ENCODE results near the gene NCAPD3.

The NCAPD3 gene

DNA sequence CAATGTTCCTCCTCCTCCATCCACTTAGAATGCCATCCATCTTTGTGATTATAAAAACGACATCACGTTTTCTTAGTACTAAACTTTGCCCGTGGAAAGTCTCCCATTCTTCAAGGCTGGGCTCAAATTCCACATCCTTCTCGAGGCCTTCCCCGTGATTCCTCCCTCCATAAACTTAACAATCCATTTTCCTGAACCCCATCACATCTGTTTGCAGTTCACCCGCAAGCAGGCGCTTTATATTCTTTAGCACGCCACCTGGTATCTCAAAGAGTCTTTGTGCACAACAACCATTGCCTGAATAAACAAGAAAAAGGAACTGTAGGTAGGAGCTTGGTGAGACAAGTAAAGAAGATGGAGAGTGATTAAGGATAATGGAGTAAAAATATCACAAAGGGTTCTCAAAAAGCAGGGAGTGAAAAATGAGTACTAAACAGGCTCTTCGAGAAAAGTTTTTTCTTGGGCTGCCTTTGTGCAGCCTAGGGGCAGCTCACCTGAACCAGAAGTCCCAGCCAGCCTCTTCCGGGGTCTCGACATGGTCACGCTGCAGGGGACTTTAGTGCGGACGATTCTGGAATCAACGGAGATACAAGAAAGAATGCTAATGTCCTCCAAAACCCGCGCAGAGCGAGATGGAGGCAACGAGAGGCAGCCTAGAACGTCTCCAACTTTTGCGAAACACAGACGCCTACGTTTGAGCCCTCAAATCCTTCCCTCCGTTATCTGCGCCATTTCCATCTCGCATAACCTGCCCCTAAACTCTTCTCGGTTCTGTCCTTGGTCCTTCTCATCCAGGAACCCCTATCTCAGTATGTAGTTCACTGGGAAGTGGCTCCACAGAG, 28.8 kb upstream of the NCAPD3 start:
- FAIRE-seq = no peak

DNA sequence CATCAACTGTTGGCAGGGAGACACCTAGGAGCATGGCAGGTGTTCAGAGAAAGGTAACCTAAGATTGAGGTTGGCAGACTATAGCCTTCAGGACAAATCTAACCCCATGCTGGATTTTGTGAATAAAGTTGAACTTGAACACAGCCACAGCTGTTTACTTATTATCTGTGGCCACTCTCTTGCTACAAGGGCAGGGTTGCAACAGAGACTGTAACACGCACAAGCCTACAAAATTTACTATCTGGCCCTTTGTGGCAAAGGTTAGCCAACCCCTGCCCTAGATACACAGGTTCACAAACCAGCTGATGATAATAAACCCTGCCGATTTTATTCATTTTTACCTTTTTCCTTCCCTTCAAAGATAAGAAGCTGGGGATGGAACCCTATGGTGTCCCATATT, 26.9 kb upstream of the NCAPD3 start:
- no peak for FAIRE-seq

DNA sequence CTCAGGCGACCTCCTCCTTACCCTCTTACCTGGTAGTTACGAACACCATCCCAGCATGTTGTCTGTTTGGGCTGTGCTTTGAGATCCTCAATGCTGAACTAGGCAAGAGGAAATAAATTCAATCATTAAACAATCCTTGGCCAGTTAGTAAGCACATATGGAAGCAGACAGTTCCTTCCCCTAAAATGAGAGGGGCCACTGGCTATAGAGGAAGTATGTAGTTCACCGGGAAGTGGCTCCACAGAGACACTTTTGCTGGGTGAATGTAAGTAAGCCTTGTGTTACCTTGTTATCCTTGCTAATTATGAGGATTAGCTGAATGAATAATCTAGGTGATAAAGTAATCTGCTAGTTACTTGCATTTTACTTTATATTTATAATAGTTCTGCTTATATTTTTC, 26.5 kb upstream of the NCAPD3 start:
- FAIRE-seq = no peak

DNA sequence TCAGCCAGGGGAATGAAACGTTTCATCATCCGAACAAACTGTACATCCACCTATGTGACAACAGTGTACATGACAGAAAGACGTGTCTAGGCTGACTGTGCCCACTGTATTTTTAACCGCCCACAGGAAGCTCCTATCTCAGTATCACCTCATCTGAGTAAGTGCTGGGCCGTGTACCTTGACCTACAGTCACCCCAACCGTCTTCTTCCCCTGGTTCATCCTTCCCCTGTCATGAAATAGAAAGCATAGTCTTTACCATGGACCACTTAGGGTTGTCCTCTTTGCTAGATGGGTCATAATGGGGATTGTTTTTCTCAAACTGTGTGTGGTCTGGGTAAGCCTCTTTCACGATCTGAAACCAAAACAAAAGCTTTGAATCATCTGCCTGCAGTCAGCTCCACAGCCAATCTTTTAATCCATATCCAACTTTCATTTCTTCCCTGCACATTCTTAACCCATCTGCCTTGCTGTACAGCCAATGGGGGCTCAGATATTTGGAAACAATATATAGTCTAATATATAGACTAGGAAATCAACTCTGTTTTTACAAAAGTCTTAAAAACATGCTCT, 25.2 kb upstream of the NCAPD3 start:
- no peak for FAIRE-seq

DNA sequence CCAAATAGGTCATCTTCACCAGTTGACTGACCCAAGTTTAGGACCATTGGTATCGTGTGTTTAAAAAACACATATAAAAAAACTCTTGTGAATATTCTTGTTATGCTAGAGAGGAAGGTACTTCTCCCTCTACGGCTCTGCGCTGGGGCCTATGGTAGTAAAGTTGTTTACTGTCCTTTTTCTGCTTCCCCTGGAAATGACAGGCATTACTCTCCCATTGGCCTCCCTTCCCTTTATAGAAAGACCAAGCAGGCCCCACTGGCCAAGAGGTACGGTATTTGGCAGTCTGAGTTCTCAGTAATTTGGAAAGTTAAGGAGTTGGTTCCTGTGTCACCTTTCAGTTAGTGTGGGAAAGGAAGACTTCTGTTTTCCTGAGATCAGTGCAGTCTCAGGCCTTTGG, 22.9 kb upstream of the NCAPD3 start:
- no peak for FAIRE-seq

DNA sequence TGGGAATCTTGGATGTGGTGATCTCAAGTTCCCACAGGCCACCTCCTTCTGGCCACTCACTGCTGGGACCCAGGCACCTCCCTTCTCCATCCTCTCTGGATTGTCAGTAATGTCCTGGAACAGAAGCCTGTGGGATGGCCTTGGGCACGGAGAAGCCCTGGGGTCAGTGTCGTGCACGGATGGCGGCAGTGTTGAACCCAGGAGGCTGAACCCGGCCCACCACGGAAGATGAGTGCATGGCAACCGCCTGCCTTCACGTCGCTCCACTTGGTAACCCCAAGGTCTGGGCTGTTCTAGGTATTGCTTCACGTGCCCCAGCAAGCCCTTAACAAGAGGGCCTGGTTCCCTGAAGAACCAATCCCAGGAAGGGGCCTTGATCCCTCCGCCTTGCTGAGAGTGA, 22.3 kb upstream of the NCAPD3 start:
- FAIRE-seq = no peak

DNA sequence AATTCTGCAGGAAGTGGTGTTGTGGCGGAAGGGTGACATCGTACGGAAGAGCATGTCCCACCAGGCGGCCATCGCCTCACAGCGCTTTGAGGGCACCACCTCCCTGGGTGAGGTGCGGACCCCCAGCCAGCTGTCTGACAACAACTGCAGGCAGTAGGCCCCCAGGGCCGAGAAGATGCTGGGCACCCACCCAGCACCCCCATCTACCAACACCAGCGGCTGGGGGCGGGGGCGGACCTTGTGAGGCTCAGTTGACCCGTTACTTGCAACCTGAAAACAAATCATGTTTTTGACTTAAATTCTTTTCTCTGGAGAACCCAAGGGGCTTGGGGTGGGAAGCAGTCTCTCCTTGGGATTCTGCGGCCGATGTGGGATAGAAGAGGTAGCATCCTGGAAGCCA, 21.7 kb upstream of the NCAPD3 start:
- FAIRE-seq = no peak

DNA sequence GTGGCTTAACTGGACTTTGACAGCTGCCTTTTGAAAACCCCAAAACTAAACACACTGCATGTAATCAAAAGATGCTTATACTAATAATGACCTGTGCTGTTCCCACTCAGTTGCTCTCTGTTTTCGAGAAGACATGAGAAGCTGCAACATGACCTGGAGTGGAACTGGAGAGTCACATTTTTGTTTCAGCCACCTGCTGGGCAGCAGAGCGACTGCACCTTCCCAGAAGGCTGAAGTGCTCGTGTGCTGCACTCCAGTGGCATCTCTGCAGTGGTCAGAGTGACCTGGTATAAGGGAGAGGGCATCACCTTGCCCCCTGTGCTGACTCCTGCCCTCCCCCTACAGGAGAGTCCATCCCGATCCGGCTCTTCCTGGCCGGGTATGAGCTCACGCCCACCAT, 20.8 kb upstream of the NCAPD3 start:
- FAIRE-seq = no peak

DNA sequence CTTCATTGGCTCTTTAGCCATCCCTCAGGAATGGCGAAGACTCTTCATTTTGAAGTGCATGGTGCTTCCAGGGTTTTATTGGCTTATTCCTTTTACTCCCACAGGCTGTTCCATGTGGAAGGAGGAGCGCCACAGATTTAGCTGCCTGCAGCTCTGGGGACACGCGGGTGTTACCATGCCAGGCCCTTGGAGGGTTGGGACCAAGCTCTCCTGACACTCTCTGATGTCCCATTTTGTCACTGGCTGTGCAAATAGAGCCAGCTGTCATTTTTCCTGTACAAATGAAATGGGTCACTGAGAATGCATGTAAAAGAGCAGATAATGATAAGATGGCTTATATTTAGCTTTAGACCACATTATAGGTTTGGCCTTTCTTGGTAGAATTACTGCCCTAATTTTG, 20.1 kb upstream of the NCAPD3 start:
- no peak for FAIRE-seq

DNA sequence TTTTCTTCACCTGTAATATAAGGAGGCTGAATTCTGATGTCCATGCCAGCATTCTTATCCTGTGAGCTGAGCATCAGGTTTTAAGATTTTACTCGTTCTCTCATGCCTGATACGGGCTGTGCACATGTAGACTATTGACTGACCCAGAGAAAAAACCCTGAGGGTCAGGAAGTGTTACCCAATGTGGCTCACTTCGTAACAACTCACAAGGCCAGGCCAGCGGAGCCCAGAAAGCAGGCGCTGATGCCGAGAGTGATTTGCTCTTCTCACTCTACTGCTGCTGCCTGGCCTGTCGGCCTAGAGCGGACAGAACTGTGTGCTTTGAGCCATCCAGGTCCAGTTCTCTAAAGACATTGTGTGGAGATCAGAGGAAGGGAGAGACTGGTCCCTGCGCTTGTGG, 18.6 kb upstream of the NCAPD3 start:
- FAIRE-seq = no peak

DNA sequence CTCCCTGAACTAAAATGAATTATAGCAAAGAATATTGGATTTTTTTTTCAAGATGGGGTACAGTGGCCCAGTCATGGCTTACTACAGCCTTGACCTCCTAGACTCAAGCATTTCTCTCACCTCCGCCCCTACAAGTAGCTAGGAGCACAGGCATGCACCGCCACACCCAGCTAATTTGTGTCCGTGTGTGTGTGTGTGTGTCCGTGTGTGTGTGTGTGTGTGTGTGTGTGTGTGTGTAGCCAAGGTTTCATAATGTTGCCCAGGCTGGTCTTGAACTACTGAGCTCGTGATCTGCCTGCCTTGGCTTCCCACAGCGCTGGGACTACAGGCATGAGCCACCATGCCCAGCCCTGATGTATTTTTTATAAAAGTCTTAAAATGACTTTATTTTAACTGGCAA, 16.8 kb upstream of the NCAPD3 start:
- FAIRE-seq = no peak

DNA sequence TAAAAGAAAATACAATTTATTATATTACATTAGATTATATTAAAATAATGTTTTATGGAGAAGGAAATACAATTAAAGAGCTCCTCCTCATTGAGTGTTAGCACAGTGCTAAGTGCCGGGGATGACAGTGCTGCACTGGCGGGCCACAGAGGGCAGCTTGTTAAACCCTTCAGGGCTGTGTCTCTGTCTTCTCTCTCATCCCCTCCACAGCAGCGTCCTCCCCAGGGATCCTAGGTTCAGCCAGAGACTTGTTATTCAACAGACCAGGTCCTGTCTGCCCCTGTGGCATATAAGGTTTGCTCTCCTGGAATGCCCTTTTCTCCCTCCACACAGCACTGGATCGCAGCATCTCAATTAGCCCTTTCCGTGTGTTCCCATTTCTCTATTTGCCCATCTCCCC, 15.2 kb upstream of the NCAPD3 start:
- no peak for FAIRE-seq

DNA sequence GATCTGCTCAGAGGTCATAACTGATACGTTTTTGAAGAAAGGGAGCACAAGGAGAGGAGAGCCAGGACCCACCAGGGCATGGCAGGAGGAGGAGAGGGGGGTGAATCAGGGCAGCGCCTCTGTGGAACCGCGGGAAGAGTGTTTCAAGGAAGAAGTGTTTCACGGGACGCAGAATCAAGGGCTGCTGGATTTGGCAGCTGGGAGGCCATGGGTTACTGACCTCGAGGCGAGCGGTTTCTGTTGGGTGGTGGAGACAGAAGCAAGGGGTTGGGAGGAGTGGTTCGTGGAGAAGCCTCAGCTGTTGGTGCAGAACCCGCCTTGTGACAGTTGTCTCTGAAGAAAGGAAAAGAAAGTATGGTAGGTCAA, 13.8 kb upstream of the NCAPD3 start:
- FAIRE-seq = no peak

DNA sequence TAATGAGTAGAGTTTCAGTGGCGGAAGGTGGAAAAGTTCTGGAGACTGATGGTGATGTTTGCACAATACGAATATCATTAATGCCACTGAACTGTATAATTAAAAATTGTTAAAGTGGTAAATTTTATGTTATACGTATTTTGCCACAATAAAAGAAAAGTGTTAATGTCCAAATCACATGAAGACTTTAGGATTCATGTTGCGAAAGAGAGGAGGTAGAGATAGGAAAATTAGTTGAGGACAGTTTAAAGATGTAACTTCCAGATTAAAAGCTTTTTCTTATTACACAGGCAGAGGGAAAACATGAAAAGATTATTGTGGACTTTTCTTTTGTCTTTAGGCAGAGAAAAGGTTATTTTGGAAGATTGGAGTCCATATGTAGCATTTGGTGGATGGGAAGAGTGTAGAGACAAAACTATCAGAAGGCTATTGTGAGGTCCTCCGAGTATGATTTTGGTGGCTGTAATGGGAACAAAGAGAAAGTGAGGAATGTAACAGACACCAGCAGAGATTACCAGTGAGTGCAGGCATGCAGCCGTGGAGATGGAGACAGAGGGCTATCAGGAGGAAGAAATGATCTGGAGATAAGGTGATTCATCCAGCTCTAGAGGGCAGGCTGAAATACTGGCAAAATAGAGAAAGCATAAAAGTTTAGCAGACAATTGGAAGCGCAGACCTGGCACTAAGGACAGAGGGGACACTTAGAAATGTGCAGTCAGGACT, 13.2 kb upstream of the NCAPD3 start:
- FAIRE-seq = no peak

DNA sequence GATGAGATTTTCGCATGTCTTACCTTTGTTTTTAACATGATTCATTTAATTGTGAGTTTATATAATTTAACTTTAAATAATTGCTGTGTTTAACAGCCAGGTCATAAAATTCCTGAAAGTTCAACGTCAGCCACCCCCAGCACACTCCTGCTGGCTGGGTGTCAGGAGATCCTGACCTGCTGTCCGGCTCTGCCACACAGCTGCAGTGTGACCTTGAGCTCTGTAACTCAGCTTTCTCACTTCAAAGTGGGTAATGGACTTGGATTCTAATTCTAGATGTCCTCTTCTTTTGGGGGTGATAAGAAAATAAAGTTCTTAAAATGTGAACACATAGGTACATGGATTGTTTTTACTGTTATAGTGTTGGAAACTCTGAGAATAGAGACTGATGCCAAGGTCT, 11.6 kb upstream of the NCAPD3 start:
- FAIRE-seq = no peak

DNA sequence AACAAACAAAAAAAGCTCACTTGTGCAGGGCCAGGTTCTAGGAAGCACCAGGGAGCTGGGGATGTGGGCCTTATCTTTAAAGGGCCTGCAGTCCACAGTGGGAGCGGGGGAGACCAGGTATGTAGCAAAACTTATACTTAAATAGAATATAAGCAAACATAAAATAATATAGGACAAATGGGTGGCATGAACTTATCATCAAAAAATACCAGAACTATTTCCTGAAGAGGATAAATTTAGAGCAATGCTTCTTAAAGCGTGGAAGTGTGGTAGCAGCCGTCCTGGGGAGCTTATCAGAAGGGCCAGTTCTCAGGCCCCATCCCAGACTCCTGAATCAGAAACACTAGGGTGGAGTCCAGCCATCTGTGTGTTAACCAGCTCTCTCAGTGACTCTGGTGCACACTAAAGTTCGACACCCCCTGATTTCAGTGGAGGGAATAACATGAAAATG, 10.0 kb upstream of the NCAPD3 start:
- FAIRE-seq = no peak

DNA sequence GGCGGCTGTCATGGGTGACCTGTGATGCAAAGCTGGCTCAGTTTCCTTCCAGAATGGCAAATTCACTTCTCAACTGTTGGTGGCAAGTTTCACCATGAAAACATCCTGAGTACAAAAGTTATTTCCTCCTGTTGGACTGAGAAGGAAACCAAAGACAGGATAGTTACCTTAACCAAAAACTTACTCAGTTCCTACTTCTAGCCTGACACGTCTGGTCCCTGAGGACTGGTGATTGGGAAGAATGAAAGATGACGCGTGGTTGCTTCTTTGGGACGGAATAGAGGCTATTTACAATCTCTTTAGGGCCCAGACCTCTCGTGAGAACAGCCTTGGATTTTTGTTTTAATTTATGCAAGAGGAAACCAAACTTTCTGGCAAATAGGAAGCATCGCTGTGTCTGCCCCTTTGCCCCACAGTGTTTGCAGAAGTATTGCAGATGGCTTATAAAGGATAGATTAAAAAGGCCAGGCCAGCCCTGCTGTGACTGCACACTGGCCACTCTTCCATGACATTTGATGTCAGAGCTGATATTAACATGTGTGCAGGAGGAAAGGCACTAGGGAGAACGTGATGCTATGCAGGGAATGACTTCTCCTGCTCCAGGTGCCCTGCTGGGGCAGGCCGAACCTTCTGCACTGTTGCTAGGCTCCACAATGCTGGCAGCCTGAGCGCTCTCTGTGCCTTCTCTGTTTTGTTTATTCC, 8.3 kb upstream of the NCAPD3 start:
- no peak for FAIRE-seq

DNA sequence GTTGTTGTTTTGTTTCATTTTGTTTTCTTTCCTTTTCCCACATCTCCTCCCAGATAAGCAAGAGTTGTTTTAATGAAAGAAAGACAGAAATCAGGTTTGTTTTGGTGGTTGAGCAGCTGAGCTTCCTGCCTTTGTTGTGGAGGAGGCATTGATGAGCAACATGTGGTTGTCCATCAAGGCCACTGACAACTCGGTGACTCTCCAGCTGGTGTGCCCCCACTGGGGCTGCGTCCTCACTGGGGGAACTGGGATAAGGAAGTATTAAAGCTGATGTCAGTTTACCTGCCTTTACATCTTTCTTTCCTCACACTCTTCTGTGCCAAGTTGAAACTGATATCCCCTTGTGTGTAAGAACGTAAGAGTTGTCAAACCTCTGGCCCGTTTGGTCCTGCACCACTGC, 6.6 kb upstream of the NCAPD3 start:
- FAIRE-seq = no peak

DNA sequence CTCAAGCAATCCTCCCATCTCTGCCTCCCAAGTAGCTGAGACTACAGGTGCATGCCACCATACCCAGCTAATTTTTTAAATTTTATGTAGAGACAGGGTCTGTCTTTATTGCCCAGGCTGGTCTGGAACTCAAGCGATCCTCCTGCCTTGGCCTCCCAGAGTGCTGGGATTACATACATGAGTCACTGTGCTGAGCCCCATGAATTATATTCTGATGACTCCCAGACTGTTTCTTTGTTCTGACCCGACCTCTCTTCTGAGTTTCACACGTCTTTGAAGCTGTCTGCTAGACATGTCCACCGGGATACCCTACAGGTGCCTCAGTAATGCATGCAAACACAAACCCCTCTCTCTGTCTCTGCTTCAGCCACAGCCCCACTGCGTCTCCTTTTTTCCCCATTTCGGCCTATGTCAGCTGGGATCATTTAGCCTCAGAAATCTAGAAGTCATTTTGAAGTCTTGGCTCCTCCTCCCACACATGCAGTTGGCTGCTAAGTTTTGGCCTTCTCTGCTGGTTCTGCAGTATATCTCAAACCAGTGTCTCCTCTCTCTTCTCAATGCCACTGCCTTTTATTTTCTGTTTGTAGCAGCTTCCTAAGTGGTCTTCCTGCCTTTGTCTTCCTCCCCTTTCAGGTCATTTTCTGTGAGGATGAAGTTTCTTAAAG, 5.5 kb upstream of the NCAPD3 start:
- FAIRE-seq = no peak

DNA sequence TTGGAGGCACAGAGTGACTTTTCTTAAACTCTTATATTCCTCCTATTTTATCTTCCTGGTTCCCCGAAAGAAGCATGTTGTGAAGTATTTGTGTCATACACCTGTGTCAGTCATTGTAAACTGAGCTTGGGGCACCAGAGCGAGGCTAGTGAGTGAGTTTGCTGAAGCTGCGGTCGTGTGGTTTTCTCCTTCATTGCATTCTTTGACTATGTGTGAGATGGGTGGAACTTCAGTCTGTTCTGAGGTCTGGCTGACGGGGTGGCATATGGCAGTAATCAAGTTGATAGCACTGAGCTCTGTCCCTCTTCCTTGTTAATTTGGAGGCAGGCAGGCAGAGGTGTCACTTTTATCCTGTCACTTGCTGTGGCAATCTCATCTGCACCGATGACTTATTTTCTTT, 4.9 kb upstream of the NCAPD3 start:
- FAIRE-seq = no peak

DNA sequence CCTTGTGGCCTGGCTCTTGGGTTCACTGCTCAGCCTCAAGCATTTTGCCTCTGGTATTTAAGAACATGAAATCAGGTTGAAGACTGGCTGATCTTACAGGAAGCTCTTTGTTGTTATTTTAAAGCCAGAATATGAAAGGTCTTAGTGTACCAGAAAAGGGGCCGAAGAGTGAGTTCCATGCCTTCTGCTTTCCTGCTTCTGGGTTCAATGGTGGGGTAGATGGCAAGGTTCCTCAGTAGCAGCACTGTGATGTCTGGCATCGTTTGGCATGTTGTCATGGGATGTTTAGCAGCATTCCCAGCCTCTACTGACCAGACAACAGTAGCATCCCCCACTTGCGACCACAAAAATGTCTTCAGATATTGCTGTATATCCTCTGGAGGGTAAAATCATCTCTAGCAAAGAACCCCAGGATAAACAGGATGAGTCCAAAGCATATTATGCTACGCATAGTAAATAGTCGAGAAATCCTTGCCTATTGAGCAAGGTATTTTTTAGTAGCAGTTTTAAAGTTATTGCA, 3.1 kb upstream of the NCAPD3 start:
- FAIRE-seq = no peak

DNA sequence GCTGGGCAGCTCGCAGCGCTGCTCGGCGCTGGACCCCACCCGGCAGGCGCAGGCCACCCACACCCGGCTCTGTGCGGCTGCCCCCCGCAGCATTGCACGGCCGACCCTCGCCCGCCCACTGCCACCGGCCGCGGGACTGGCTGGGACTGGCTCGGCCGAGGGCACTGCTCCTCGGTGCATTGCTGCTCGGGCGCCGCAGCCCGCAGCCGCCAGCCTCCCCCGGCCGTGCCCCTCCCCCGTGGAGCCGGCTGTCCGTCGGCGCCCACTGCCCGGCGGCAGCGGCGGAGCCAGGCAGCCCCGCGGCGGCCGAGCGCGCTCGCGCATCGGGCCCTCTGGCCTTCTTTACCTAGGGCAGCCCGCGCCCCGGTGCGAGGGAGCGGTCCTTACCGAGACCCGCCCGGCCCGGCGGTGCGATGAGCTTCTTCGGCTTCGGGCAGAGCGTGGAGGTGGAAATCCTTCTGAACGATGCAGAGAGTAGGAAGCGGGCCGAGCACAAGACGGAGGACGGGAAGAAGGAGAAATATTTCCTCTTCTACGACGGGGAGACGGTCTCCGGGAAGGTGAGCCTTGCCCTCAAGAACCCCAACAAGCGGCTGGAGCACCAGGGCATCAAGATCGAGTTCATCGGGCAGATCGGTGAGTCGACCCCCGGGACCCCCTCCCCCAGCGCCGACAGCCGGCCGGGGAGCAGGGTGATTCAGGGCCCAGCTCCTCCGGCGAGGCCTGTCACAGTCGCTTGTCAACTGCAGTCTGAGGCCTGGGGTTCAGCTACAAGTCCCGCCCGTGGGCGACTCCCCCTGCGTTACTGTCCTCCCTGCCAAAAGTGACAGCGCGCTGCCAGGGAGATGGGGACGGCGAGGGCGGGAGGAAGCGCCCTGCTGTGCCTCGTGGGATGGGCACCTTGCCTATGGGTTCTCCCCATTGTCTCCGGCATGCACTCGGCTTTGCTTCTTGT, 1.2 kb upstream of the NCAPD3 start:
- FAIRE-seq = no peak
